DLD1 (cell line): ENCODE data around the gene PUS10.
"Not testable (repeated sequence)": the region's sequence is repeated elsewhere in the genome, so short reads cannot be mapped to it uniquely, and the experiment has no call there.

Experiments
- in situ Hi-C: cut with HindIII; loops from 2 replicates; pipeline ENCODE4 v1.10.0; 2017; ENCODE audit warnings: low sequenced_read_pairs

The PUS10 gene

DNA sequence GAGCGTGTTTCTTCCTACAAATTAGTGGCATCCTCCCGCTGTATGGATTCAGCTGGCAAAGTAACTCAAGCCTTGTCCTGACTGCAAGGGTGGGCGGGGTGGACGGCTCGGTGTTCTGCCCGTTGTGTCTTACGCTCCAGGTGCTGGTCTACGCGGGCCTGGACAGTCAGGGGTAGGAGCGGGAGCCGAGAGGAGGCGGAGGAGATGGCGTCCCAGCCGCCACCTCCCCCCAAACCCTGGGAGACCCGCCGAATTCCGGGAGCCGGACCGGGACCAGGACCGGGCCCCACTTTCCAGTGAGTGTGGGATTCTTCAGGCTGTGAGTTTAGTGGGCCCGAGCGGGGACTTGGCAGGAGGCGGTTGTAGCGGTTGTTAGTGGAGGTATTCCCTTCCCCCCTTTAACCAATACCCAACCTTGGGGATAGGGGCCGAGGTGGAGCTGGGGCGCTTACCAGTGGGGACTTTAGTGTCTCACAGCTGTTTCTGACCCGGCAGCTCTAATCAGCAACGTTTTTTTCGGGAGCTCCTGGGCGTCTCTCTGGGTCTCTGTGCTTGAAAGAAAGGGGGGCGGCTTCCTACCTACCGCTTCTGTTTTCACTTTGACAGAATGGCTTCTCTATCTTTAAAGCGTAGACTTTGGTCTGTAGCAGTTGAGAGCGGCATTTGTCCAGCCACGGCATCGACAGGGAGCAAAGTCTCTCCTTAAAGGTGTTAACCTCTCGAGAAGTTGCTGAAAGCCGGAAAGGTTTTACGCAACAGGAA, at the start of gene PUS10, which contains the start of gene PEX13:
Gene PUS10, minus strand, starts transcription at position 700 of the 762 bp plus-strand sequence. CDS start 6,365 bp downstream, outside the sequence.
Gene PEX13, plus strand, starts transcription at position 165 of the 762 bp plus-strand sequence. Its CDS starts 40 bp downstream, at position 205.
- in situ Hi-C loops: no loop called here

GRCh38 chr2:61065714-61066709, 48.0 kb upstream of the PUS10 start, which contains the start of gene SANBR:
Gene SANBR, plus strand, starts transcription at chr2:61065871. Its CDS starts 4,480 bp downstream, at chr2:61070351.
- in situ Hi-C loops: no loop called here

- in situ Hi-C loops: no loop called here
Observed at GRCh38 chr2:61059382-61059781, 41.3 kb upstream of the PUS10 start.

- in situ Hi-C loops: no loop called here
Observed at GRCh38 chr2:61057562-61057961, 39.5 kb upstream of the PUS10 start.

GRCh38 chr2:61055557-61055956, 37.5 kb upstream of the PUS10 start:
- in situ Hi-C loops: no loop called here

- in situ Hi-C loops: no loop called here
Observed at GRCh38 chr2:61045999-61046398, 27.9 kb upstream of the PUS10 start.

- in situ Hi-C loops: no loop called here
Observed at GRCh38 chr2:61045226-61045625, 27.2 kb upstream of the PUS10 start.

GRCh38 chr2:61044636-61045035, 26.6 kb upstream of the PUS10 start:
- in situ Hi-C loops: no loop called here

GRCh38 chr2:61042807-61043206, 24.8 kb upstream of the PUS10 start:
- in situ Hi-C loops: no loop called here

DNA sequence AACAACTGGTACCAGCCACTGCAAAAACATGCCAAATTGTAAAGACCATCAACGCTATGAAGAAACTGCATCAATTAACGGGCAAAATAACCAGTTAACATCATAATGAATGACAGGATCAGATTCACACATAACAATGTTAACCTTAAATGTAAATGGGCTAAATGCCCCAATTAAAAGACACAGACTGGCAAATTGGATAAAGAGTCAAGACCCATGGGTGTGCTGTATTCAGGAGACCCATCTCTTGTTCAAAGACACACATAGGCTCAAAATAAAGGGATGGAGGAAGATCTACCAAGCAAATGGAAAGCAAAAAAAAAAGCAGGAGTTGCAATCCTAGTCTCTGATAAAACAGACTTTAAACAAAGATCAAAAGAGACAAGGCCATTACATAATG, 18.6 kb upstream of the PUS10 start:
- in situ Hi-C loops: not testable (repeated sequence)

- in situ Hi-C loops: not testable (repeated sequence)
Observed at GRCh38 chr2:61034592-61034991, 16.5 kb upstream of the PUS10 start.

GRCh38 chr2:61029533-61029932, 11.5 kb upstream of the PUS10 start:
- in situ Hi-C loops: no loop called here

DNA sequence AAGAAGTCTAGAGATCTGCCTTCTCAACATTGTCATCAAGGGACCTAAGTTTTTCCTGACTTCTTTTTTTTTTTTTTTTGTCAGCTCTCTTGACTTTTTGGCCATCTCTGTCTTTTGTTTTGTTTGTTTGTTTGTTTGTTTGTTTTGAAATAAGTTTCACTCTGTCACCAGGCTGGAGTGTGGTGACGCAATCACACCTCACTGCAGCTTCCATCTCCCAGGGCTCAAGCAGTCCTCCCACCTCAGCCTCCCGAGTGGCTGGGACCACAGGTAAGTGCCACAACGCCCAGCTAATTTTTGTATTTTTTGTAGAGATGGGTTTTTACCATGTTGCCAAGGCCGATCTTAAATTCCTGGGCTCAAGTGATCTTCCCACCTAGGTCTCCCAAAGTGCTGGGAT, 5.6 kb upstream of the PUS10 start:
- in situ Hi-C loops: no loop called here

DNA sequence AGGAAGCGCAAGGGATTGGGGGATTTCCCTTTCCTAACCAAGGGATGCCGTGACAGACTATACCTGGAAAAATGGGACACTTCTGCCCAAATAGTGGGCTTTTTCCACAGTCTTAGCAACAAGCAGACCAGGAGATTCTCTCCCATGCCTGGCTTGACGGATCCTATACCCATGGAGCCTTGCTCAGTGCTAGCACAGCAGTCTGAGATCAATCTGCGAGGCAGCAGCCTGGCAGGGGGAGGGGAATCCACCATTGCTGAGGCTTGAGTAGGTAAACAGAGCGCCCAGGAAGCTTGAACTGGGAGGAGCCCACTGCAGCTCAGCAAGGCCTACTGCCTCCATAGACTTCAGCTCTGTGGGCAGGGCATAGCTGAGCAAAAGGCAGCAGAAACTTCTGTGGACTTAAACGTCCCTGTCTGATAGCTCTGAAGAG, 3.2 kb upstream of the PUS10 start:
- in situ Hi-C loops: no loop called here

DNA sequence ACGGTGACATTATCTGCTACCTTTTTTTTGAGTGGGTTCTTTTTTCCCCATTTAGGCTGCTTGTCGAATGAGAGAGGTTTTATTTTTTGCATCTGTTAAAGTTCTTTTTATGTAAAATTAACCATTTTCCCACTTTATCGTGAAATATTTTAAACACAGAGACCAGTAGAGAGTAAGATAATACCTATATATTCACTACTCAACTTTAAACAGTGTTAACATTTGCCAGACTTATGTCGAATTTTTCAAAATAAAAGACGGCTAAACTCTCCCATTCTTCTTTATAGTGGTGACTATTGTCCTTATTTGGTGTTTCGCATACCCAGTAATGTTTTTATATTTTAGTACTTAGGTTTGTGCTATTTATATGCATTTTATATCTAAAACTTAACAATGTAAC, 743 bp upstream of the PUS10 start:
- in situ Hi-C loops: no loop called here

GRCh38 chr2:61018318-61018755, 282 bp upstream of the PUS10 start:
- in situ Hi-C loops: no loop called here

DNA sequence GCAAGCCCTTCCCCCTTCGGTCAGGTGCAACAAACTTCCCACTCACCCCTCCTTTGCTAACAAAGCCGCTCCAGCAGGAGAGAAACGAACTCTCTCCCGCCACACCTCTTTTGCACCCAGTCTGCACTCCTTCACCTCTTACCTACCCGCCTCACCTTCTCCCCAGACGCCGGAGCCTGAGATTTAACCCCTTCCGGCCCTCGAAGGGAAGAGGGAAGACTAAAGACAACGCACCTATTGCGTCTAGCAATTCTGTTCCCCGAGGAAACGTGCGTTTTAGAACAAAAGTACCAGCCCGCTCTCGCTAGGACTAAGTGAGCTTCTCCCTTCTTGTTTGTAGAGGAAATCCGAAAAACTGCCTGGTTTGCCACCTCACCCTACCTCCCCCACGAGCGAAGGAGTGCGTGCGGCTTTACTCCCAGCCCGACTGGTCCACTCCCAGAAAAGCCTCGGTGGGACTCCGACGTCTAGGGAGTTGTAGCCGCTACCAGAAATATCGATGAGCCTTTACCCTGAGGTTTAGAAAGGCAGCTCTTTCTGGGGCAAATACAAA, 976 bp downstream of the PUS10 start:
- in situ Hi-C loops: no loop called here

GRCh38 chr2:61016392-61017002, 1.6 kb downstream of the PUS10 start:
- in situ Hi-C loops: no loop called here

GRCh38 chr2:61015976-61016375, 2.1 kb downstream of the PUS10 start:
- in situ Hi-C loops: no loop called here

DNA sequence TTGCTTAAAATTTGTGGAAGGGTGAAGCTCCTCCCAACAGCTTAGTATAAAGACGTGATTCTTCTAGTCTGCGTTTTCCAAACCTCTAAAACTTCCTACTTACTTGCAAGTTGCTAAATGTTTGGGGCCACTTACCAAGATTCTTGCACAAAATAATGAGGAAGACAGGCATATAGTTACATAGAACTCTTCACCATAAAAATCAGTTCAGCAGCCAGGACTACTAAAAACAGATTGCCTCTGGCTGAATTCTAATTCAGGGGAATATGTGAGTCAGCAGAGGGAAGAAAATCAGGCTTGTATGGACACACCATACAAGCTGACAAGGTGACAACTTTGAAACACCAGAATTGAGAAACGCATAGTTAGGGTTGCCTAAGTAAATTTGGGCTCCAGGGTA, 3.3 kb downstream of the PUS10 start:
- in situ Hi-C loops: no loop called here

DNA sequence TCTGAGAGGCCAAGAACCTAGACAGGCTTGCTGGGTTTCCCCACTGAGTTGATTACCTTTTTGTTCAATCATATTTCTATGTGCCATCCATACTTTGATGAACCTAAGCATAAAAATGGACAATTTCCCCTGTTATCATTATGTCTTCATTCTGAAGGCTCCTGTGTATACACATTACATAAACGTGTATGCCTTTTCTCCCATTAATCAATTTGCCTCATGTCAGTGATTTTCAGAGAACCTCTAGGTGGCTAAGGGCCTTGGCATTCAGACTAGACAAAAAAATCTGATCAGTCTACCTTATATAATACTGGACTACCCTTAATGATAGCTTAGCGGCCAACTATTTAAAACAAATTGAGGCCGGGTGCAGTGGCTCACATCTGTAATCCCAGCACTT, 4.7 kb downstream of the PUS10 start:
- in situ Hi-C loops: no loop called here
